SK-N-SH (cell line): Measurements from ENCODE around the gene UBE2E3. TPM values are rescaled to one million over a fixed set of nuclear protein-coding genes. Genes with fewer than 3 reads are reported as not detected.

Source experiments
- CTCF ChIA-PET: fragments of 300-600, 350-600 bp; formaldehyde crosslinking; extraction: SDS; loops from one replicate; lab custom pipeline; 2021; lab: Yijun Ruan, JAX
- POLR2A ChIA-PET: fragments of 350-600 bp; sonication (Branson Sonifier 250); formaldehyde crosslinking; extraction: SDS; loops from one replicate; lab custom pipeline; 2020; ENCODE audit warnings: antibody characterized with exemption, inconsistent platforms; lab: Yijun Ruan, JAX
- DNase-seq: peaks from one replicate; pipeline ENCODE4 v3.0.0; 2012
- H2AFZ ChIP-seq: fragments of 200-600 bp; sonication (generic); 2 replicates; pipeline ENCODE4 v1.8.1; 2016; ENCODE audit warnings: antibody characterized with exemption, mild to moderate bottlenecking, low read depth
- H3F3A ChIP-seq: fragments of 200-600 bp; sonication (generic); replicated peaks from 2 replicates; pipeline ENCODE3; 2016; ENCODE audit warnings: antibody characterized with exemption, mild to moderate bottlenecking; ENCODE audit not compliant: insufficient read depth
- H3K27ac ChIP-seq, 2 experiments: fragments of 200-500 bp in 1 of 2; fragments of 200-600 bp in 1 of 2; sonication (Bioruptor generic) in 1 of 2; sonication (generic), shearing (Covaris generic) in 1 of 2; 2 replicates each; pipeline versions ENCODE4 v1.5.1 to v1.6.1; 2014 to 2016; ENCODE audit warnings: low read depth in 2 of 2, inconsistent platforms in 1 of 2, low read length in 1 of 2, mild to moderate bottlenecking in 1 of 2, mixed read lengths in 1 of 2
- H3K27me3 ChIP-seq: fragments of 200-600 bp; sonication (generic), shearing (Covaris generic); 2 replicates; pipeline ENCODE4 v1.6.1; 2016; ENCODE audit warnings: mixed run types; ENCODE audit not compliant: insufficient read depth
- H3K36me3 ChIP-seq, 2 experiments: fragments of 200-500 bp in 1 of 2; fragments of 200-600 bp in 1 of 2; sonication (Bioruptor generic) in 1 of 2; sonication (generic) in 1 of 2; replicated peaks in 1 of 2; 2 replicates each; pipeline versions ENCODE3 to v1.5.1; 2014 to 2016; ENCODE audit warnings: low read length in 1 of 2, mild to moderate bottlenecking in 1 of 2; ENCODE audit not compliant: insufficient read depth in 2 of 2, control insufficient read depth in 1 of 2
- H3K4me1 ChIP-seq, 2 experiments: fragments of 200-500 bp in 1 of 2; fragments of 200-600 bp in 1 of 2; sonication (Bioruptor generic) in 1 of 2; sonication (generic), shearing (Covaris generic) in 1 of 2; 2 replicates each; pipeline versions ENCODE4 v1.5.1 to v1.6.1; 2014 to 2016; ENCODE audit warnings: low read depth in 1 of 2, low read length in 1 of 2, mixed run types in 1 of 2; ENCODE audit not compliant: insufficient read depth in 2 of 2, control insufficient read depth in 1 of 2
- H3K4me2 ChIP-seq: fragments of 200-600 bp; sonication (generic), shearing (Covaris generic); 2 replicates; pipeline ENCODE4 v1.6.1; 2017; ENCODE audit warnings: mixed run types
- H3K4me3 ChIP-seq, 2 experiments: fragments of 200-500 bp in 1 of 2; fragments of 200-600 bp in 1 of 2; sonication (Bioruptor generic) in 1 of 2; sonication (generic), shearing (Covaris generic) in 1 of 2; 2 replicates each; pipeline versions ENCODE4 v1.5.1 to v1.8.1; 2014 to 2016; ENCODE audit warnings: low read depth in 2 of 2, inconsistent platforms in 1 of 2, low read length in 1 of 2, mild to moderate bottlenecking in 1 of 2, mixed read lengths in 1 of 2, moderate library complexity in 1 of 2
- H3K79me2 ChIP-seq: fragments of 200-600 bp; sonication (generic); 2 replicates; pipeline ENCODE4 v1.8.1; 2017; ENCODE audit warnings: mild to moderate bottlenecking; ENCODE audit not compliant: insufficient read depth
- H3K9ac ChIP-seq: fragments of 200-600 bp; sonication (generic); 2 replicates; pipeline ENCODE4 v1.6.1; 2017; ENCODE audit warnings: mixed run types
- H3K9me2 ChIP-seq: fragments of 200-600 bp; sonication (generic); 2 replicates; pipeline ENCODE4 v1.6.1; 2017; ENCODE audit warnings: mixed run types
- H3K9me3 ChIP-seq: fragments of 200-600 bp; sonication (generic); 2 replicates; pipeline ENCODE4 v1.6.1; 2017; ENCODE audit warnings: mixed run types, mild to moderate bottlenecking, moderate library complexity
- H4K20me1 ChIP-seq: fragments of 200-600 bp; sonication (generic); 2 replicates; pipeline ENCODE4 v1.6.1; 2017; ENCODE audit warnings: mild to moderate bottlenecking, mixed run types; ENCODE audit not compliant: insufficient read depth
- EZH2phosphoT487 ChIP-seq: fragments of 200-600 bp; sonication (generic); IDR thresholded peaks from 2 replicates; pipeline ENCODE4 v1.6.1; 2017; ENCODE audit warnings: low read depth, mixed run types, mild to moderate bottlenecking, antibody characterized with exemption, moderate library complexity, borderline replicate concordance
- FOSL2 ChIP-seq: IDR thresholded peaks from 2 replicates; pipeline ENCODE4 v1.4.0; 2012; ENCODE audit warnings: low read depth, mild to moderate bottlenecking, moderate library complexity, borderline replicate concordance
- FOXJ3 ChIP-seq: sonication (generic); formaldehyde crosslinking; IDR thresholded peaks from 2 replicates; pipeline ENCODE4 v1.5.1; 2020; ENCODE audit warnings: mild to moderate bottlenecking, missing genetic modification reagents
- FOXM1 ChIP-seq: IDR thresholded peaks from 2 replicates; pipeline ENCODE4 v1.4.0; 2012; ENCODE audit warnings: low read depth, mild to moderate bottlenecking
- MAX ChIP-seq: IDR thresholded peaks from 2 replicates; pipeline ENCODE4 v1.4.0; 2012; ENCODE audit warnings: low read depth
- NRF1 ChIP-seq: IDR thresholded peaks from 2 replicates; pipeline ENCODE4 v1.6.1; 2012; ENCODE audit warnings: low read depth, mild to moderate bottlenecking, low read length
- PBX3 ChIP-seq: IDR thresholded peaks from 2 replicates; pipeline ENCODE4; 2012
- POLR2AphosphoS5 ChIP-seq: IDR thresholded peaks from 2 replicates; pipeline ENCODE4 v1.6.1; 2012; ENCODE audit warnings: low read depth, low read length
- RAD21 ChIP-seq: IDR thresholded peaks from 2 replicates; pipeline ENCODE4 v1.6.1; 2012; ENCODE audit warnings: mild to moderate bottlenecking, low read length
- RFX5 ChIP-seq: IDR thresholded peaks from 2 replicates; pipeline ENCODE4 v1.6.1; 2012; ENCODE audit warnings: mild to moderate bottlenecking, improper control_type of control experiment, low read length
- RXRA ChIP-seq: IDR thresholded peaks from 2 replicates; pipeline ENCODE4 v1.4.0; 2012; ENCODE audit warnings: low read depth, mild to moderate bottlenecking, borderline replicate concordance
- SIN3A ChIP-seq: IDR thresholded peaks from 2 replicates; pipeline ENCODE4 v1.6.1; 2012; ENCODE audit warnings: low read depth, mild to moderate bottlenecking, low read length, moderate library complexity, borderline replicate concordance
- SMC3 ChIP-seq: IDR thresholded peaks from 2 replicates; pipeline ENCODE4 v1.6.1; 2012; ENCODE audit warnings: low read depth, low read length, improper control_type of control experiment
- TAF1 ChIP-seq: IDR thresholded peaks from 2 replicates; pipeline ENCODE4 v1.6.1; 2012; ENCODE audit warnings: low read depth, mild to moderate bottlenecking, low read length, moderate library complexity, borderline replicate concordance
- TEAD4 ChIP-seq: IDR thresholded peaks from 2 replicates; pipeline ENCODE4 v1.4.0; 2012; ENCODE audit warnings: mild to moderate bottlenecking, borderline replicate concordance; ENCODE audit not compliant: insufficient read depth
- WGBS: methylation state at CpG from one replicate; pipeline ENCODE4 v1.1.6; 2017; ENCODE audit warnings: low lambda C conversion rate; 5-methylcytosine and 5-hydroxymethylcytosine counted together
- polyA plus RNA-seq, 3 experiments: library from polyadenylated mRNA; depleted of rRNA; stranded (reverse); fragments of >200 nt; gene quantifications; 2 replicates each; pipeline ENCODE4 v1.2.3, GENCODE V29; 2012
- TF ChIP-seq, protein P1 (sequence below): fragments of 200-600 bp; sonication (generic); IDR thresholded peaks from 2 replicates; pipeline ENCODE4 v1.6.1; 2017; ENCODE audit warnings: antibody characterized with exemption, mild to moderate bottlenecking, moderate library complexity
- TF ChIP-seq, protein P2 (sequence below): fragments of 150-350 bp; IDR thresholded peaks from 2 replicates; pipeline ENCODE4 v1.6.1; 2016; ENCODE audit warnings: mild to moderate bottlenecking, low read depth, low read length

Gene UBE2E3
- polyA plus RNA-seq, 1 of the 3 experiments (the other 2 are of a cell fraction), result 62.9 TPM

DNA sequence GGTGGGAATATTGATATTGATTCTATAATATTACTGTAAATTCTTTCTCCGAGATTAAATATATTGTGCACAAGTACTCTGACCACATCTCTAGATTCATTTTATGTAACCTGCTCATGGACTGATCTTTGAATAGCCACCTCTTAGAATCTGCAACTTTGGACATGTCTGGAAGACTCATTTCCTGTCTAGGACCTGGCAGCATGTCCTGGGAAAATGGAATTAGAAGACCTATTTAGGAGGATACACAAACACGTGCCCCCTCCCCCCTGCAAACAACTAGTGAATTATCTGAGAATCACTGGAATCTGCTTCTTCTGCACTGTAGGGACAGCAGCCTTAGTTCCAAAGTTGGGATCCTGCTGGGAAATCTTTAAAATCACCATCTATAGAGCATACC is 94.1 kb downstream of the UBE2E3 start (continued):
- TF ChIP-seq, protein P1, sequence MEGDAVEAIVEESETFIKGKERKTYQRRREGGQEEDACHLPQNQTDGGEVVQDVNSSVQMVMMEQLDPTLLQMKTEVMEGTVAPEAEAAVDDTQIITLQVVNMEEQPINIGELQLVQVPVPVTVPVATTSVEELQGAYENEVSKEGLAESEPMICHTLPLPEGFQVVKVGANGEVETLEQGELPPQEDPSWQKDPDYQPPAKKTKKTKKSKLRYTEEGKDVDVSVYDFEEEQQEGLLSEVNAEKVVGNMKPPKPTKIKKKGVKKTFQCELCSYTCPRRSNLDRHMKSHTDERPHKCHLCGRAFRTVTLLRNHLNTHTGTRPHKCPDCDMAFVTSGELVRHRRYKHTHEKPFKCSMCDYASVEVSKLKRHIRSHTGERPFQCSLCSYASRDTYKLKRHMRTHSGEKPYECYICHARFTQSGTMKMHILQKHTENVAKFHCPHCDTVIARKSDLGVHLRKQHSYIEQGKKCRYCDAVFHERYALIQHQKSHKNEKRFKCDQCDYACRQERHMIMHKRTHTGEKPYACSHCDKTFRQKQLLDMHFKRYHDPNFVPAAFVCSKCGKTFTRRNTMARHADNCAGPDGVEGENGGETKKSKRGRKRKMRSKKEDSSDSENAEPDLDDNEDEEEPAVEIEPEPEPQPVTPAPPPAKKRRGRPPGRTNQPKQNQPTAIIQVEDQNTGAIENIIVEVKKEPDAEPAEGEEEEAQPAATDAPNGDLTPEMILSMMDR, result no peak
- no peak for TF ChIP-seq NRF1

GRCh38 chr2:181076658-181077057 is 96.3 kb downstream of the UBE2E3 start:
- peaks cover 3 to 16% of the 10 kb centered on the region in 2 experiments for H3K4me1 ChIP-seq
- H3K9me2 ChIP-seq, result no peaks in the 10 kb centered on the region
- no peaks in the 10 kb centered on the region for H4K20me1 ChIP-seq
- no peak overlapping the region for H3K9ac ChIP-seq
- no peak for TF ChIP-seq FOXJ3 (CRISPR knock-in tag)
- TF ChIP-seq RAD21, result no peak
- no peak for TF ChIP-seq TEAD4
- TF ChIP-seq, protein P2, sequence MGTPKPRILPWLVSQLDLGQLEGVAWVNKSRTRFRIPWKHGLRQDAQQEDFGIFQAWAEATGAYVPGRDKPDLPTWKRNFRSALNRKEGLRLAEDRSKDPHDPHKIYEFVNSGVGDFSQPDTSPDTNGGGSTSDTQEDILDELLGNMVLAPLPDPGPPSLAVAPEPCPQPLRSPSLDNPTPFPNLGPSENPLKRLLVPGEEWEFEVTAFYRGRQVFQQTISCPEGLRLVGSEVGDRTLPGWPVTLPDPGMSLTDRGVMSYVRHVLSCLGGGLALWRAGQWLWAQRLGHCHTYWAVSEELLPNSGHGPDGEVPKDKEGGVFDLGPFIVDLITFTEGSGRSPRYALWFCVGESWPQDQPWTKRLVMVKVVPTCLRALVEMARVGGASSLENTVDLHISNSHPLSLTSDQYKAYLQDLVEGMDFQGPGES, result no peak
- TF ChIP-seq RXRA, result no peak
- no peak for TF ChIP-seq SIN3A
- no peak for TF ChIP-seq MAX
- TF ChIP-seq PBX3, result no peak
- no peak for TF ChIP-seq FOXM1
- no peak for TF ChIP-seq FOSL2
- TF ChIP-seq POLR2AphosphoS5, result no peak
- no peak for TF ChIP-seq RFX5
- no peak for TF ChIP-seq EZH2phosphoT487
- TF ChIP-seq TAF1, result no peak
- no peak for TF ChIP-seq SMC3
- 19% methylated on average over 1 of the region's 1 CpG for WGBS
- no peak for DNase-seq
- no peak overlapping the region for H3K27ac ChIP-seq
- H3K36me3 ChIP-seq, result peaks cover 0 to 4% of the 10 kb centered on the region in 2 experiments
- no peaks in the 10 kb centered on the region for H3K79me2 ChIP-seq
- no peak overlapping the region for H2AFZ ChIP-seq
- no peak overlapping the region for H3K4me2 ChIP-seq
- CTCF ChIA-PET, result interaction anchor here (0.9 to 1.7 kb wide), 5 partner anchors 9 to 639 kb away, joined by 3 to 6 read pairs (median 5); no protein-coding TSS in a partner anchor
- no peak overlapping the region for H3K4me3 ChIP-seq
- H3K9me3 ChIP-seq, result no peaks in the 10 kb centered on the region
- peaks cover 22% of the 10 kb centered on the region for H3F3A ChIP-seq
- POLR2A ChIA-PET, result no interaction called here
- no peaks in the 10 kb centered on the region for H3K27me3 ChIP-seq
